ENCODE data around the gene ZNF185.

The ZNF185 gene

GRCh38 chrX:152876931-152877840 is 20.7 kb upstream of the ZNF185 start:
- H3K9me3 ChIP-seq (ENCODE audit: control insufficient read depth, insufficient read depth, low read depth, low read length) = peaks cover 43% of the 10 kb centered on the region; the same call in 1 of the 2 replicates

GRCh38 chrX:152878976-152879755 is 18.7 kb upstream of the ZNF185 start:
- peaks cover 3% of the 10 kb centered on the region; the same call in 1 of the 2 replicates for H3K4me1 ChIP-seq (ENCODE audit: control insufficient read depth, insufficient read depth, low read length)
- no peak overlapping the region for H3K4me3 ChIP-seq (ENCODE audit: low read depth, low read length)
- H3K36me3 ChIP-seq (ENCODE audit: control insufficient read depth, insufficient read depth, low read length) = no peaks in the 10 kb centered on the region
- H3K27me3 ChIP-seq (ENCODE audit: control insufficient read depth, insufficient read depth, low read length) = no peaks in the 10 kb centered on the region
- peaks cover 39% of the 10 kb centered on the region; the same call in 1 of the 2 replicates for H3K9me3 ChIP-seq (ENCODE audit: control insufficient read depth, insufficient read depth, low read depth, low read length)
- no peak overlapping the region for H3K27ac ChIP-seq (ENCODE audit: low read depth, low read length)
- no peak overlapping the region for H3K9ac ChIP-seq (ENCODE audit: low read length)

More at GRCh38 chrX:152876931-152877840, 20.7 kb upstream of the ZNF185 start:
- no peaks in the 10 kb centered on the region for H3K36me3 ChIP-seq (ENCODE audit: control insufficient read depth, insufficient read depth, low read length)
- no peak overlapping the region for H3K4me3 ChIP-seq (ENCODE audit: low read depth, low read length)
- H3K27ac ChIP-seq (ENCODE audit: low read depth, low read length) = no peak overlapping the region
- H3K27me3 ChIP-seq (ENCODE audit: control insufficient read depth, insufficient read depth, low read length) = no peaks in the 10 kb centered on the region
- no peak overlapping the region for H3K9ac ChIP-seq (ENCODE audit: low read length)
- no peaks in the 10 kb centered on the region for H3K4me1 ChIP-seq (ENCODE audit: control insufficient read depth, insufficient read depth, low read length)

- H3K36me3 ChIP-seq (ENCODE audit: control insufficient read depth, insufficient read depth, low read length) = no peaks in the 10 kb centered on the region
- H3K4me1 ChIP-seq (ENCODE audit: control insufficient read depth, insufficient read depth, low read length) = peaks cover 8% of the 10 kb centered on the region; the same call in 1 of the 2 replicates
- H3K9me3 ChIP-seq (ENCODE audit: control insufficient read depth, insufficient read depth, low read depth, low read length) = peaks cover 30% of the 10 kb centered on the region; the same call in 1 of the 2 replicates
- no peak overlapping the region for H3K4me3 ChIP-seq (ENCODE audit: low read depth, low read length)
- no peaks in the 10 kb centered on the region for H3K27me3 ChIP-seq (ENCODE audit: control insufficient read depth, insufficient read depth, low read length)
- H3K9ac ChIP-seq (ENCODE audit: low read length) = no peak overlapping the region
- no peak overlapping the region for H3K27ac ChIP-seq (ENCODE audit: low read depth, low read length)
Observed at GRCh38 chrX:152881289-152881688, 16.6 kb upstream of the ZNF185 start.

GRCh38 chrX:152884171-152884570 is 13.7 kb upstream of the ZNF185 start:
- Histone ChIP-seq H3K9me3 (ENCODE audit: control insufficient read depth, insufficient read depth, low read depth, low read length) (peaks cover 15% of the 10 kb centered on the region; the same call in 1 of the 2 replicates), H3K27me3 (ENCODE audit: control insufficient read depth, insufficient read depth, low read length) (no peaks in the 10 kb centered on the region)

GRCh38 chrX:152886716-152887115 is 11.2 kb upstream of the ZNF185 start:
- H3K9me3 ChIP-seq (ENCODE audit: control insufficient read depth, insufficient read depth, low read depth, low read length) = peaks cover 25% of the 10 kb centered on the region; the same call in 1 of the 2 replicates

More at GRCh38 chrX:152884171-152884570, 13.7 kb upstream of the ZNF185 start:
- Histone ChIP-seq H3K27ac (ENCODE audit: low read depth, low read length) (no peak overlapping the region), H3K4me1 (ENCODE audit: control insufficient read depth, insufficient read depth, low read length) (peaks cover 15% of the 10 kb centered on the region), H3K9ac (ENCODE audit: low read length) (no peak overlapping the region), H3K36me3 (ENCODE audit: control insufficient read depth, insufficient read depth, low read length) (no peaks in the 10 kb centered on the region), H3K4me3 (ENCODE audit: low read depth, low read length) (no peak overlapping the region)

GRCh38 chrX:152892499-152892898 is 5.4 kb upstream of the ZNF185 start:
- H3K9me3 ChIP-seq (ENCODE audit: control insufficient read depth, insufficient read depth, low read depth, low read length) = peaks cover 27% of the 10 kb centered on the region; the same call in 1 of the 2 replicates
- H3K4me3 ChIP-seq (ENCODE audit: low read depth, low read length) = no peak overlapping the region
- no peak overlapping the region for H3K9ac ChIP-seq (ENCODE audit: low read length)
- no peak overlapping the region for H3K27ac ChIP-seq (ENCODE audit: low read depth, low read length)
- H3K27me3 ChIP-seq (ENCODE audit: control insufficient read depth, insufficient read depth, low read length) = peaks cover 25% of the 10 kb centered on the region
- H3K36me3 ChIP-seq (ENCODE audit: control insufficient read depth, insufficient read depth, low read length) = no peaks in the 10 kb centered on the region
- H3K4me1 ChIP-seq (ENCODE audit: control insufficient read depth, insufficient read depth, low read length) = peaks cover 60% of the 10 kb centered on the region

More at GRCh38 chrX:152886716-152887115, 11.2 kb upstream of the ZNF185 start:
- Histone ChIP-seq H3K4me3 (ENCODE audit: low read depth, low read length) (no peak overlapping the region), H3K36me3 (ENCODE audit: control insufficient read depth, insufficient read depth, low read length) (no peaks in the 10 kb centered on the region), H3K4me1 (ENCODE audit: control insufficient read depth, insufficient read depth, low read length) (peaks cover 29% of the 10 kb centered on the region), H3K9ac (ENCODE audit: low read length) (no peak overlapping the region), H3K27me3 (ENCODE audit: control insufficient read depth, insufficient read depth, low read length) (peaks cover 17% of the 10 kb centered on the region), H3K27ac (ENCODE audit: low read depth, low read length) (no peak overlapping the region)

- H3K36me3 ChIP-seq (ENCODE audit: control insufficient read depth, insufficient read depth, low read length) = no peaks in the 10 kb centered on the region
- H3K4me3 ChIP-seq (ENCODE audit: low read depth, low read length) = no peak overlapping the region
- peaks cover 25% of the 10 kb centered on the region for H3K27me3 ChIP-seq (ENCODE audit: control insufficient read depth, insufficient read depth, low read length)
- peaks cover 24% of the 10 kb centered on the region; the same call in 1 of the 2 replicates for H3K9me3 ChIP-seq (ENCODE audit: control insufficient read depth, insufficient read depth, low read depth, low read length)
- peaks cover 57% of the 10 kb centered on the region for H3K4me1 ChIP-seq (ENCODE audit: control insufficient read depth, insufficient read depth, low read length)
- H3K27ac ChIP-seq (ENCODE audit: low read depth, low read length) = no peak overlapping the region
- no peak overlapping the region for H3K9ac ChIP-seq (ENCODE audit: low read length)
Observed at GRCh38 chrX:152892999-152893891, 4.6 kb upstream of the ZNF185 start.

DNA sequence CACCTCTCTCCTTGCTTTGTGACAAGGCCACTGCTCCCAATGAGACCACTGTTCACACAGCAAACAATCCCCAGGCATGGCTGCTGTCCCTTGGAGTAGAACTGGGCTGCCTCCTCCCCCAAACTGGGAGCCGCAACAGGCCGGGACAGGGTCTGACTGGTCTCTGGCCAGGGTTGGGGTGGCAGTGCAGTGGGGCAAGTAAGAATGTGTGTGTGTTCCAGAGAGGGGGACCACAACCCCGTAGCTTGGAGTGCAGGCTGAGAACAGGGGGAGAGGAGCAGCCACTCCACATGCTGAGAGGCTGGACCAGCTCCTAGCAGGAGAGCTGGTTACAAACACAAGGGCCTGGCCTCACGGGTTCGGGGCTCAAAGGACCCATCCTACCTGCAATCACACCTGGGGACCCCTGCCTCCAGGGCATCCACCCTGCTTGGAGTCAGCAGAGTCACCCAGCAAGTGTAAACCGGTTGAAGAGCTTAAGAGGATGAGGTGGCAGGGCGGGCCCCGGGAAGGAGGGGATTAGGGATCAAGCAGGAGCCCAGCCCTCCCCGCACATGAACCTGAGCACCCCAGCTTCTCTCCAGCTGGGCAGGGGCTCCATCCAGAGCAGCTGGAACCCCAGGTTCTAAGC is 3.8 kb upstream of the ZNF185 start:
- Histone ChIP-seq H3K9ac (ENCODE audit: low read length) (no peak overlapping the region), H3K27me3 (ENCODE audit: control insufficient read depth, insufficient read depth, low read length) (peaks cover 25% of the 10 kb centered on the region), H3K36me3 (ENCODE audit: control insufficient read depth, insufficient read depth, low read length) (no peaks in the 10 kb centered on the region), H3K9me3 (ENCODE audit: control insufficient read depth, insufficient read depth, low read depth, low read length) (peaks cover 24% of the 10 kb centered on the region; the same call in 1 of the 2 replicates), H3K4me1 (ENCODE audit: control insufficient read depth, insufficient read depth, low read length) (peaks cover 58% of the 10 kb centered on the region), H3K4me3 (ENCODE audit: low read depth, low read length) (no peak overlapping the region), H3K27ac (ENCODE audit: low read depth, low read length) (no peak overlapping the region)

GRCh38 chrX:152895121-152895520 is 2.7 kb upstream of the ZNF185 start:
- Histone ChIP-seq H3K9ac (ENCODE audit: low read length) (no peak overlapping the region), H3K36me3 (ENCODE audit: control insufficient read depth, insufficient read depth, low read length) (no peaks in the 10 kb centered on the region), H3K27ac (ENCODE audit: low read depth, low read length) (no peak overlapping the region), H3K4me3 (ENCODE audit: low read depth, low read length) (no peak overlapping the region), H3K4me1 (ENCODE audit: control insufficient read depth, insufficient read depth, low read length) (peaks cover 49% of the 10 kb centered on the region), H3K9me3 (ENCODE audit: control insufficient read depth, insufficient read depth, low read depth, low read length) (peaks cover 20% of the 10 kb centered on the region; the same call in 1 of the 2 replicates), H3K27me3 (ENCODE audit: control insufficient read depth, insufficient read depth, low read length) (peaks cover 19% of the 10 kb centered on the region)

Data from HUES6 (cell line).